NCI-H2227 (cell line): ENCODE measurements around the gene DBF4B.
A peak's percentile ranks its signal among the peaks of the same experiment; 100 is the strongest.

ENCODE experiments used
- DNase-seq: peaks from one replicate; lab custom pipeline; 2025; ENCODE audit not compliant: unreplicated experiment; lab: John Stamatoyannopoulos, UW

Gene DBF4B

DNA sequence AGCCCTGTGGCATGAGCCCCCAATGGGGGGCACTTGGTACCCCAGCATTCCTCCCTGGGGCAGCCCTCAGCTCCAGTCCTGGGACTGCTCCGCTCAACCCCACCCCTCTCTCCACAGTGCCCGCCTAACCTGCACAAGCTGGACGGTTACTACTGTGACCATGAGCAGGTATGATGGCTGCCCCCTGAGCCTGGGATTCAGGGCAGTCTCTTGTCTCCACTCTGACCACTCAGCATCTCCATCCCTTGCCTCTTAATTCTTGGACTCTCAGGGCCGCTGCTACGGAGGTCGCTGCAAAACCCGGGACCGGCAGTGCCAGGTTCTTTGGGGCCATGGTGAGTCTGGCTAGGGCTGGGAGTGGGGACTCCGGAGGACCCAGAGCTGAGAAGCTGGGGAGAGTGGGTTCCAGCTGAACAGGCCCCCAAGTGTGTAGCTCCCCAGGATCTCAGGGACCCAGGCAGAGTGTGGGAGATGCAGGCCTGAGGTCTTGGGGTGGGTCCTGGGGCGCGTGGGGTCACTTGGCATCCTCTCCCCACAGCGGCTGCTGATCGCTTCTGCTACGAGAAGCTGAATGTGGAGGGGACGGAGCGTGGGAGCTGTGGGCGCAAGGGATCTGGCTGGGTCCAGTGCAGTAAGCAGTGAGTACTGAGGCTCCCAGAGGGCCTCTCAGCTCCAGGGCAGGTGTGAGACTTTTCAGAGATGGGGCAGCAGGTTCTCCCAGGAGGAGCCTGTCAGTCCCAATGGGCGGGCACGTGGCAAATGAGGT is 68.3 kb downstream of the DBF4B start:
- no peak for DNase-seq

DNA sequence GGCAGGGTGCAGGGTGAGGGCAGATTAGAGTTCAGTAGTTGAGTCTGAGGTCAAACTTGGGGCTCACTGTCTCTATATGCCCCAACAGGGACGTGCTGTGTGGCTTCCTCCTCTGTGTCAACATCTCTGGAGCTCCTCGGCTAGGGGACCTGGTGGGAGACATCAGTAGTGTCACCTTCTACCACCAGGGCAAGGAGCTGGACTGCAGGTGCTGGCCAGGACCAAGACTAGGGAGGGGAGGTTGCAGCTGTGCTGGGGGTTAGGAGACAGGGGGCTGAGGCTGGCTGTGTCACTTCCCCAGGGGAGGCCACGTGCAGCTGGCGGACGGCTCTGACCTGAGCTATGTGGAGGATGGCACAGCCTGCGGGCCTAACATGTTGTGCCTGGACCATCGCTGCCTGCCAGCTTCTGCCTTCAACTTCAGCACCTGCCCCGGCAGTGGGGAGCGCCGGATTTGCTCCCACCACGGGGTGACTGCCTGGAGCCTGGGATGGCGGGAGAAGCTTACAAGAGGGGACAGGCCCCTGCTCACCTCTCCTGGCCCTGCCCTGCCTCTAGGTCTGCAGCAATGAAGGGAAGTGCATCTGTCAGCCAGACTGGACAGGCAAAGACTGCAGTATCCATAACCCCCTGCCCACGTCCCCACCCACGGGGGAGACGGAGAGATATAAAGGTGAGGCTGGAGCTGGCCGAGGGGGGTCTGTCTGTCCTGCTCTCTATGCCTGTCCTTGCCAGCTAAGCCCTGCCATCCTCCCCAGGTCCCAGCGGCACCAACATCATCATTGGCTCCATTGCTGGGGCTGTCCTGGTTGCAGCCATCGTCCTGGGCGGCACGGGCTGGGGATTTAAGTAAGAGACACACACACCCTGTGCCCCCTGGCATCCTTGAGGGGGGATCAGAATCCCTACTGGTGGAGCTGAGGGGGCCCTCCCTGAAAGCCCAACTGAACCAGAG is 69.2 kb downstream of the DBF4B start:
- DNase-seq, result no peak

DNA sequence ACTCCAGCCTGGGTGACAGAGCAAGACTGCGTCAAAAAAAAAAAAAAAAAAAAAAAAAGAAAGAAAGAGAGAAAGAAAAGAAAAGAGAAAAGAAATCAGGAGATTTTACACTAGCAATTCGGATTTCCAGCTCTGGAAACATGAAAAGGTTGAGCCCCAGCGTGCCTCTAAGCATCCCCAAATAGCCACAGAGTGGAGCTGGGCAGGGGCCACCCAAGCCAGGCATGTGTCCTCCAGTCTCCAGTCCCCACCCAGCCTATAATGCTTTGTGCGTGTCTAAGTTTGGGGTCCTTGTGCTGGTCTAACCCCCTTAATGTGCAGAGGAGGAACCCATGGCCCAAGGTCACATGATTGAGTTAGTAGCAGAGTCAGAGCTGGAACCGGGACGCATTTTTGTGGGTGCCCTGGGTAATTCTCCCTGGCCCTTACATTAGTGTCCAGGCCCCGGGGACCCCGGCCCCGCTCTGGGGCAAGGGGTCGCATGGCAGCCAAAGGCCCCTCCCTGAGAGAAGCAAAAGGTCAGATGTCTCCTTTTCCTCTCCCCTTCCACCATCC is 70.3 kb downstream of the DBF4B start:
- DNase-seq, result no peak

DNA sequence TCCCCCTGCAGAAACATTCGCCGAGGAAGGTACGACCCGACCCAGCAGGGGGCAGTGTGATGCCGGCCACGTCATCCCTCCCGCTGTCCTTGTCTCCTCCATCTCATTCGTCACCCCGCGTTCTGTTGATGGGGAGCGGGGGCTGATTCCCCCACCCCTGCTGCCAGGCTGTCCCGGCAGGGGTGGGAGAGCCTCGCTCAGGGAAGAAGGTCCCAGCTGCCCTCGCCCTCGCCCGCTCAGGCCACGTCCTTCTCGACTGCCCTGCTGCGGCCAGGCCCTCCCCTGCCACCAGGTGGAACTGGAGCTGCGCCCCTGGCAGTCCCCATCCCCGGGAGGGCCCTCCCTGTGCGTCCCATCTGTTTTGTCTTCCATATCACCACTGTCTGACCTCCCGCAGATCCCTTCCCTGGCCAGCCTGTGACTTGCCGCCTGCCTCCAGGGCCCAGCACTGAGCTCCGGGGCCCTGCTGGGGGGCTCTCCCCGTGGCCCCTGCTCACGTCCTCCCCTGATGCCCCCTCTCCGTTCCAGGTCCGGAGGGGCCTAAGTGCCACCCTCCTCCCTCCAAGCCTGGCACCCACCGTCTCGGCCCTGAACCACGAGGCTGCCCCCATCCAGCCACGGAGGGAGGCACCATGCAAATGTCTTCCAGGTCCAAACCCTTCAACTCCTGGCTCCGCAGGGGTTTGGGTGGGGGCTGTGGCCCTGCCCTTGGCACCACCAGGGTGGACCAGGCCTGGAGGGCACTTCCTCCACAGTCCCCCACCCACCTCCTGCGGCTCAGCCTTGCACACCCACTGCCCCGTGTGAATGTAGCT is 71.0 kb downstream of the DBF4B start:
- peak; percentile 47 for DNase-seq

DNA sequence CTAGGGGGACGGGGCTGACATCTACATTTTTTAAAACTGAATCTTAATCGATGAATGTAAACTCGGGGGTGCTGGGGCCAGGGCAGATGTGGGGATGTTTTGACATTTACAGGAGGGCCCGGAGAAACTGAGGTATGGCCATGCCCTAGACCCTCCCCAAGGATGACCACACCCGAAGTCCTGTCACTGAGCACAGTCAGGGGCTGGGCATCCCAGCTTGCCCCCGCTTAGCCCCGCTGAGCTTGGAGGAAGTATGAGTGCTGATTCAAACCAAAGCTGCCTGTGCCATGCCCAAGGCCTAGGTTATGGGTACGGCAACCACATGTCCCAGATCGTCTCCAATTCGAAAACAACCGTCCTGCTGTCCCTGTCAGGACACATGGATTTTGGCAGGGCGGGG is 71.7 kb downstream of the DBF4B start:
- no peak for DNase-seq

DNA sequence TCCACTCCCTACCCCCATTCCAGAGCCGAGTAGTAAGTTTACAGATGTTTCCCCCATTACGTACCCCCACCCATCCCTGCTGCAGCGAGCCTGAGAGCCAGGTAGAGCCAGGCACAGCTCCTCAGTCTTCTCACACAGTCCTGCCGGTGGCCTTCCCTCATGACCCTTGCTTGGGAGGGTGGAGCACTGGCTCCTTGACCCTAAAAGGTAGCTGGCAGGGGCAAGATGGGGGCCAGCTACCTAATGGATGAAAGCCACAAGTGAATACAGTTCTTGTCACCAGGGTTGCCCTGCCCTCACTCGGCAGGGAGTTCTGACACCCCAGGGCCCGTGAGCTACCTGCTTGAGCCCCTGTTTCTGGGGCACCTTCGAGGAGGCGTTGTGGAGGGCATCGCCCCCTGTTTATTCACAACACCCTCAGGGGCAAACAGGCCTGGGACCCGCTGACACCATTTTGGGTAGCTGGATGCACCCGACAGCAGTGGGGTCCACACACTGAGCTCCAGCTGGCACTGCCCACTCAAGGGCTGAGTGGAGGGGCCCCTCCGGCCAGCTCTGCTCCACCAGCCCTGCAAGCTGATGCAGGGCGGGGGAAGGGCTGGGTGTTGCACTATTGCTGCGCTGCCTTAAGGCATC is 72.5 kb downstream of the DBF4B start:
- no peak for DNase-seq

DNA sequence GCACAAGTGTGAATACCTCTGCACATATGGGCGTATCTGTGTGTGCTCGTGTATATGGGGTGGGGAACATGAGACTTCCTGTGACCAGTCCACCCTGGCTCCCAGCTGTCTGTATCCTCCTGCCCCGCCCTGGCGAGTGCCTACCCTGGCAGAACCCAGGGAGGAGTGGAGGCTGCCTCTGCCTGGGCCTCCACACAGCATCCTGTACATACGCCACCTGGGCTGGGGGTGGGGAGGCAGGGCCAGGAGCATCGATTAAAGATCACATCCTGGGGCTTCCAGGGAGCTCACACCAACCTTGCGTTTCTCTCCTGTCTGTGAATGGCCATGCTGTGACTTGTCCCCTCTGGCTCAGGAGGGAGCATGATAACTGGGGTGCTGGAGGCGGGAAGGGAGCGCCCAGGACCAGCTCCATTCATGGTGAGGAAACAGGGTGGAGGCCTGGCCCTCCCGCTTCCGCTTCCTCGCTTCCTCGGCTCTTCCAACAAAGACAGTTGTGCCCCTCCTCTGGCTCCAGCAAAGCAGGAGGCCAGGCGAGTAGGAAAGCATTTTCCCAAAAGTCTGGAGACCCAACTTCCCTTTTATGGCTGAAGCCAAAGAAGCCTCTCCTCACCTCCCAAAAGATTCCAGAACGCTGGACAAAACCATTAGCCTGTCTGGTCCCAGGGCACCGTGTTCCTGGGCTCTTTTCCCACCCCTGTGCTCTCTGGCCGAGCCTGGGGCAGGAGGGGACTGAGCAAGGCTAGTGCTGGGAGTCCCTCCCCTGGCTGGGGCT is 73.3 kb downstream of the DBF4B start:
- DNase-seq, result no peak

DNA sequence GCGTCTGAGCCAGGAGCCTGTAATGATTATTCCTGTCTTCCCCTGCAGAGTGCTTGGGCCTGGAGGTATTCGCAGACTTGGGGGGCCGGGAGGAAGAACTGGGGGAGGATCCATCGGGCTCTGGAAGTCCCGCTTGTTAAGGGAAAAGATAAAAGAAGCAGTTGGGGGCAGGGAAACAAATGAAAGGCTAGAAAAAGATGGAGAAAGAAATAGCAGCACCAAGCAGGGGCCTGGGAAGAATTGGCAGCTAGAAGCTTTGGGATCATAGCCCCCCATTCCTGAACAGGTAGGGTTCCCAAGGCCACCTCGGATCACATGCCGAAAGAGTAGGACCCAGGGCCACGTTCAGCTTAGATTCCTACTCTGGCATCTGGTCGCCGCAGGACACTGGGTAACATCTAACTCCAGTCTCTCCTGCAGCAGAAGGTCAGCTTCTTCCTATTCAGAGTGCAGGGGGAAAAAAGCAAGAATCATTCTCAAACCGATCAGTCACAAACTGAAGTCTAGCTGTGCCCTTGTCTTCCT is 73.9 kb downstream of the DBF4B start:
- no peak for DNase-seq

DNA sequence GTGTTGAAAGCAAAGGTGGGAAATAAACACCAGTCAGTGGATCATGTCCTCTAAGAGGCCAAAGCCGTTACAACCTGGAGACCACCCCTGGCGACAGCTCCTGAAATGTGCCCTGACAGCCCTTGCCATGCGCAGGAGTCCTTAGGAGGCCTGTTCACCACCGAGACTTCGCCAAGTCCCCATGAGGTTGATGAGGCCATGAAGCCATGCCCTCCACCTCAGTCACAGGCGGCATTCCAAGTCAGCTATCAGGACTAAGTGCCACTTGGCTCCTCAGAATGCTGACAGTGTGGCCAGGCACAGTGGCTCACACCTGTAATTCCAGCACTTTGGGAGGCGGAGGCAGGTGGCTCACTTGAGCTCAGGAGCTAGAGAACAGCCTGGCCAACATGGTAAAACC is 77.5 kb downstream of the DBF4B start:
- no peak for DNase-seq

DNA sequence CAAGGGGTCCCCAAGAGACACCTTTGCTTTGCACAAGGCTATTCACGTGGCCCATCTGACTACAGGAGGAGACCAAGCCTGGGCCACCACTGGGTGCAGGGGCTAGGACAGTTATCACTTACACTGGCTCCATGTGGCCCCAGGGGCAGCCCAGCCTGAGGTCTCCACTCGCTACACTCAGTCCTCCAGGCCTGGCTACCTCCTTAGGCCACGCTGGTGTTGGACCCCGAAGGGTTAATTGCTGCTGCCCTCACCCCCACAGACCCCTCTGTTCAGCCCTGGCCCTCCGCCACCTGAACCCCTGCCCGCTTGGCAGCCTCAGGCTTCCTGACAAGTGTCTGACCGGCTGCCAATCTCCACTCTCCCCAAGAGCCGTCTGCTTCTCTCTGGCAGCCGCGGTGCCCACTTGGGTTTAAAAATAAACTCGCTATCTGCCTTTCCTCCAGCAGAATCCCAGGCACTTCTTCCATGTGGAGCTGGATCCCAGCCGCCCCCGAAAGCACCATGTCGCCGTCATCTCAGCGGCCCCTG is 78.2 kb downstream of the DBF4B start:
- no peak for DNase-seq

DNA sequence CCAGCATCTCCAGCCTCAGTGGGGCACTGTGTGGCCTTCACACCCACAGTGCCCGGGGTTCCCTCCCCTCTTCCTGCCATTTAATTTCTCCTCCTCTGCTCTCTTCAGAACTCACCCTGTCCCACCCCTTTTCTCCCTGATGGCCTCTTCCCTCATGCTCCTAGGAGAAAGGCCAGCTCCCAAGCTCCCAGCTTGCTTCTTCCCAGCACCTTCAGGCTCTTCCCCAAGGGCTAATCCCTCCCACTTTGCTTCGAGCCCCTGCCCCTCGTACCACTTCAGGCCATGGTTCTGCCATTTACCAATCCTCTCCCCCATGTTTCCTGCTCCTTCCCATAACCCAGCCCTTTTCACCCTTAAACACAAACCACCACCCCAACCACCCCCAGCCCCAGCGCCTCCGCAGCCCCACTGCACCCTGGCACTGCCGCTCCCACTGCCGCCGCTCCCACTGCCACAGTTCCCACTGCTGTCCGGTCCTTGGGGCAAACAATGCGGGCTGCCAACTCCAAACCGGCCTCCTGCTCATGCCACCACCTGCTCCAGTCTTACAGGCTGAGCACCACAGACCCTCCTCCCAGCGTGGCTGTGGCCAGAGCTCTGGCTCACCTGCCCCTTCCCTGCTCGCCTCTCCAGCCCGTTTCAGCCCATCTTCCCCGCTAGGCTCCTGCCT is 78.9 kb downstream of the DBF4B start:
- DNase-seq, result no peak

DNA sequence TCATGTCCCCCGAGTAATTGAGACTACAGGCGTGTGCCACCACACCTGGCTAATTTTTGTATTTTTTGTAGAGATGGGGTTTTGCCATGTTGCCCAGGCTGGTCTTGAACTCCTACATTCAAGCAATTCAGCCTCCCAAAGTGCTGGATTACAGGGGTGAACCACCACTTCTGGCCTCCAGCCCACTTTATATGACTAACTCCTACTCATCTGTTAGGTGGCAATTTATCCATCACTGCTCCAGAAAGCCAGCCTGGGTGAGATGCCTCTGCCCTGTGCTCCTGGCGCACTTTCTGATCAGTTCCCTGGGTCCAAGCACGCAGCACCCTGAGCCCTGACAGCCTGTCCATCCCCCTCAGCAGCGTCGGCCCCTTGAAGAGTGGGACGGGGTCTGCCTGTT is 79.7 kb downstream of the DBF4B start:
- DNase-seq, result no peak

DNA sequence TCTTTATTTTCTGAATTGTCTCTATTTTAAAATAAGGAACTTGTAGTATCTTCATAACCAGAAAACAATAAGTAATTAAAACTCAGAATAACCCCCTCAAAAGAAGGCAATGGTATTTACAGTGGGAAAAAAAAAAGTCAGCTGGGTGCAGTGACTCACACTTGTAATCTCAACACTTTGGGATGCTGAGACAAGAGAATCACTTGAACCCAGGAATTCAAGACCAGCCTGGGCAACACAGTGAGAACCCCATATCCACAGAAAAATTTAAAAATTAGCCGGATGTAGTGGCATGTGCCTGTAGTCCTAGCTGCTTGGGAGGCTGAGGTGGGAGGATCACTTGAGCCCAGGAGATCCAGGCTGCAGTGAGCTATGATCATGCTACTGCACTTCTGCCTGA is 83.8 kb downstream of the DBF4B start:
- no peak for DNase-seq

DNA sequence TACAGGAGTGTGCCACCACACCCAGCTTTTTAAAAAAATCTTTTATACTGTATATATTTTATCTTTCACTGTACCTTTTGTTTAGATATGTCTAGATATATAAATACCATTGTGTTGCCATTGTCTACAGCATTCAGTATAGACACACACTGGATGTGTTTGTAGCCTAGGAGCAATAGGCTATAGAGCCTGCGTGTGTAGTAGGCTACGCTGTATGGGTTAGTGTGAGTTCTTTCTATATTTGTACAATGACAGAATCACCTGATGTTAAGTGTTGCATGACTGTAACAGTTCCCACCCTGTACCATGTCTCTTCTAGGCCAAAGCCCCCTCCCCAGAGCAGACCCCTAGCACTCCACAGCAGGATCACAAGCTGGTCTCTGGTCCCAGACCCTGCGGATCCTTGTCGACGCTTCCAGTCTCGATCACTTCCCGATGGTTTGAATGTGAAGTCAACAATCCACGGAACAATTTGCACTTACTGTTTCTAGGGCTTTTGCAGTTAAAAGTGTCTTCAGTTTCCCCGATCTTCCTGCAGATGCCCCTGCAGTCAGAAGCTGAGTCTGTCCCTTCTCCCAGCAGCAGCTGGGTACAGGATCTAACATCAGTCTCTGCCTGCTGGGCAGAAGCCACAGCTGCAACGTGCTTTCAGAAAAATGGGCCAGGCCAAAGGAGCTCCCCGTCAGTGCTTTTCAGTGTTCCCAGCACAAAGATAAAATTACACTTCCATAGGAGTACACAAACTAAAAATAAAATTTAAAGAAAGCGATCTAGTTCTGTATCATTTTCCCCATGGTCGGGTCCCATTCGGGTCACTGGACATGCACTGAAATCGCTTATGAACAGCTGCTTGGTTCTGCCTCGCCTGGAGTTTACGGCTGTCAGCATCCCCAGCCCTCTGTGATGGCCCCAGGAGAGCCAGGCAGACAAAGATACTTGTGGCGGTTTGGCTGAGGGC is 85.7 kb downstream of the DBF4B start:
- DNase-seq, result peak; percentile 60

DNA sequence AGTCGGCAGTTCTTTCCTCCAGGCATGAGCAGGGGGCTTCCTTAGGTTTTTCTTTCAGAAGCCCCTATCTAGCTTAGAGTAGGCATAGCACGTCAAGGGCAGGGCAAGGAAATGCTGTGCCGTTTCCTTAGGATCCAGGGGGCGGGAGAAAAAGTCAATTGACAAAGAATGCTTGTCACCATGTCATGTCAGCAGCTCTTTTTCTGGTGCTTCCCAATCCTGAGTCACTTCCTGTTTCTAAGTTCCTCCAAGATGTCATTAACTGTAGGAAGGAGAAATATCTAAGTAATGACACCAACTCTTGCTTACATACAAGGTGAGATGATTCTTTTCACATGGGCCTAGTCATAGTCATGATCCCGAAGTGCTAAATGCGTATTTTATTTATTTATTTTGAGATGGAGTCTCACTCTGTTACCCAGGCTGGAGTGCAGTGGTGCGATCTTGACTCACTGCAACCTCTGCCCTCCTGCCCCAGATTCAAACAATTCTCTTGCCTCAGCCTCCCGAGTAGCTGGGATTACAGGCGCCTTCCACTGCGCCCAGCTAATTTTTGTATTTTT is 86.5 kb downstream of the DBF4B start:
- peak; percentile 60 for DNase-seq

DNA sequence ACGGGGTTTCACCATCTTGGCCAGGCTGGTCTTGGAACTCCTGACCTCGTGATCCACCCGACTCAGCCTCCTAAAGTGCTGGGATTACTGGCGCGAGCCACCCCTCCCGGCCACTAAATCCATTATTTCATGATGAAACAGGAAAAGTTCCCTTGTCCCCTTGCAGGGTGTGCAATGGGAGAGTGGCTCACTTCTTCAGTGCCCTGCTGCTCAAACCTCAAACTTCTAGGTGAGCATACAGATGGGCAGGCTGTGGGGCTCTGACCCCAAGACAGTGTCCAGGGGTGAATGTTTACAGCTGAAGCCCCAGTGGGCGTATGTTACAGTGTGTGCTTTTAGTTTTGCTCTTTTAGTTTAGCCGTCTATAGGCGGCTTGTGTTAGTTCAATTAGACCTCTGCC is 87.0 kb downstream of the DBF4B start:
- no peak for DNase-seq

DNA sequence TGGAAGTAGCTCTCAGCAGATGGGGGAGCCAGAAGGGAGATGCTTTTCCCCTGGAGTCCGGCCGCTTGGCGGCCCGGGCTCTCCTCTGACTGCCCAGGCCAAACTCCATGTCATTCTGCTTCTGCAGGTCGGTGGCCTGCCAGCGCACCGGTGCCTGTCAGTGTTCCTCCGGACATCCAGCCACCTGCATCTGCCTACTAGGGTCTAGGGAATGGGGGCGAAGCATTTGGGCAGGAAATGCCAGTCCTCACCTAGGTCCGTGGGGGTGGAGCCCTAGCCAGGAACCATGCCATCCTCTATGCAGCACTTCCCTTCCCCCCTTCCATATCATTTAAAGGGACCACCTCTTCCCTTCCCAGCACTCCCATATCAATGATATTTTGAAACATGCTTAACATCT is 87.5 kb downstream of the DBF4B start:
- DNase-seq, result no peak
